WTC11 (cell line): ENCODE measurements around the gene TAF8.

Experiments used
- SMAD4 ChIP-seq: sonication (generic); formaldehyde crosslinking; IDR thresholded peaks from 2 replicates; pipeline ENCODE4 v1.8.0; 2022; ENCODE audit warnings: mild to moderate bottlenecking, missing genetic modification reagents
- TEAD4 ChIP-seq: sonication (generic); formaldehyde crosslinking; IDR thresholded peaks from 2 replicates; pipeline ENCODE4 v1.8.0; 2022; ENCODE audit warnings: mild to moderate bottlenecking, missing genetic modification reagents
- TF ChIP-seq, protein P1 (sequence below): fragments of 200-600 bp; IDR thresholded peaks from 2 replicates; pipeline ENCODE4 v1.8.0; 2022; ENCODE audit warnings: antibody characterized with exemption
- TF ChIP-seq, protein P2 (sequence below): sonication (generic); formaldehyde crosslinking; IDR thresholded peaks from 2 replicates; pipeline ENCODE4 v1.8.1; 2023; ENCODE audit warnings: mild to moderate bottlenecking, missing genetic modification reagents, moderate library complexity
- TF ChIP-seq, protein P3 (sequence below): sonication (generic); formaldehyde crosslinking; IDR thresholded peaks from 2 replicates; pipeline ENCODE4 v1.8.0; 2022; ENCODE audit warnings: mild to moderate bottlenecking, missing genetic modification reagents
- TF ChIP-seq, protein P4 (sequence below): sonication (generic); formaldehyde crosslinking; IDR thresholded peaks from 2 replicates; pipeline ENCODE4 v1.8.1; 2023; ENCODE audit warnings: mild to moderate bottlenecking, missing genetic modification reagents, moderate library complexity

DNA sequence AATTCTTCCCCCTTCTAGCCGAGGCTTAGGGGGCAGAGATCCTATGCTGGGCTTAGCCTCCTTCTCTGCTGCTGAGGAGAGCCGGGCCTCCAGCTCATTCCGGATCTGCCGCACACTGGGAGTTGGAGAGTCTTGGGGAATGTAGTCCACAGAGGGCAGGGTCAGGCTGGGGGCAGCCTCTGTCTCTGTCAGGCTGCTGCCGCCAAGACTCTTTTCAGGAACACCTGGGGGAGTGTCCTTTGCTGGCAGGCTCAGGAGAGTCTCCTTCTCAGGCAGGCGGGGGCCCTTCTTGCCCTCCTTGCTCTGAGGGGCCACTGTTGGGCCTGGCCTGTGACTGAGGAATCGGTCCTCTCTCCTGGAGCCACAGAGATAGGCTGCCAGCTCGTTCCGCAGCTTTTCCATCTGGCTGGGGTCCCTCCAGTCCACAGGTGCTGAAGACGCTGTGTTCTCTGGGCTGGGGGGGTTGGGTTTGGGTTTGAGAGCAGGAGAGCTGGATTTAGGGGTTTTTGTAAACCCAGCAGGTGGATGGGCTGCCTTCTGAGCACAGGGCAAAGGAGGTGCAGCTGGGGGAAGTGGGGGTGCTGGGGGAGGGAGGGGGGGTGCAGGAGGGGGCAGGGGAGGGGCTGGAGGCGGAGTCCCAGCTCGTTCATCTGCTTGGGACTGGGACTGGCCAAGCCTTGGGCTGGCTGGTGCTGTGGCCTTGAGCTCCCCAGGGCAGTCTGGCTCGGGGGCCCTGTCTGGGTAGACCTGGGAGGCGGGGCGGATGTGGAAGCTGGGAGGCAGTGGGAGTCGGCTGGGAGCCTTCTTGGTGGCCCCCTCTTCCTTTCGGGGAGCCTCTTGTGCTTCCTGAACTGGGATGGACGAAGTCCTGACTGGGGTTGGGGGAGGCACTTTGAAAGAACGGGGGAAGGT lies 56.0 kb downstream of the TAF8 start:
- TF ChIP-seq TEAD4 (no peak), SMAD4 (no peak)
- TF ChIP-seq, protein P1, sequence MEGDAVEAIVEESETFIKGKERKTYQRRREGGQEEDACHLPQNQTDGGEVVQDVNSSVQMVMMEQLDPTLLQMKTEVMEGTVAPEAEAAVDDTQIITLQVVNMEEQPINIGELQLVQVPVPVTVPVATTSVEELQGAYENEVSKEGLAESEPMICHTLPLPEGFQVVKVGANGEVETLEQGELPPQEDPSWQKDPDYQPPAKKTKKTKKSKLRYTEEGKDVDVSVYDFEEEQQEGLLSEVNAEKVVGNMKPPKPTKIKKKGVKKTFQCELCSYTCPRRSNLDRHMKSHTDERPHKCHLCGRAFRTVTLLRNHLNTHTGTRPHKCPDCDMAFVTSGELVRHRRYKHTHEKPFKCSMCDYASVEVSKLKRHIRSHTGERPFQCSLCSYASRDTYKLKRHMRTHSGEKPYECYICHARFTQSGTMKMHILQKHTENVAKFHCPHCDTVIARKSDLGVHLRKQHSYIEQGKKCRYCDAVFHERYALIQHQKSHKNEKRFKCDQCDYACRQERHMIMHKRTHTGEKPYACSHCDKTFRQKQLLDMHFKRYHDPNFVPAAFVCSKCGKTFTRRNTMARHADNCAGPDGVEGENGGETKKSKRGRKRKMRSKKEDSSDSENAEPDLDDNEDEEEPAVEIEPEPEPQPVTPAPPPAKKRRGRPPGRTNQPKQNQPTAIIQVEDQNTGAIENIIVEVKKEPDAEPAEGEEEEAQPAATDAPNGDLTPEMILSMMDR: no peak
- TF ChIP-seq, protein P2, sequence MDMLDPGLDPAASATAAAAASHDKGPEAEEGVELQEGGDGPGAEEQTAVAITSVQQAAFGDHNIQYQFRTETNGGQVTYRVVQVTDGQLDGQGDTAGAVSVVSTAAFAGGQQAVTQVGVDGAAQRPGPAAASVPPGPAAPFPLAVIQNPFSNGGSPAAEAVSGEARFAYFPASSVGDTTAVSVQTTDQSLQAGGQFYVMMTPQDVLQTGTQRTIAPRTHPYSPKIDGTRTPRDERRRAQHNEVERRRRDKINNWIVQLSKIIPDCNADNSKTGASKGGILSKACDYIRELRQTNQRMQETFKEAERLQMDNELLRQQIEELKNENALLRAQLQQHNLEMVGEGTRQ: no peak
- TF ChIP-seq, protein P3, sequence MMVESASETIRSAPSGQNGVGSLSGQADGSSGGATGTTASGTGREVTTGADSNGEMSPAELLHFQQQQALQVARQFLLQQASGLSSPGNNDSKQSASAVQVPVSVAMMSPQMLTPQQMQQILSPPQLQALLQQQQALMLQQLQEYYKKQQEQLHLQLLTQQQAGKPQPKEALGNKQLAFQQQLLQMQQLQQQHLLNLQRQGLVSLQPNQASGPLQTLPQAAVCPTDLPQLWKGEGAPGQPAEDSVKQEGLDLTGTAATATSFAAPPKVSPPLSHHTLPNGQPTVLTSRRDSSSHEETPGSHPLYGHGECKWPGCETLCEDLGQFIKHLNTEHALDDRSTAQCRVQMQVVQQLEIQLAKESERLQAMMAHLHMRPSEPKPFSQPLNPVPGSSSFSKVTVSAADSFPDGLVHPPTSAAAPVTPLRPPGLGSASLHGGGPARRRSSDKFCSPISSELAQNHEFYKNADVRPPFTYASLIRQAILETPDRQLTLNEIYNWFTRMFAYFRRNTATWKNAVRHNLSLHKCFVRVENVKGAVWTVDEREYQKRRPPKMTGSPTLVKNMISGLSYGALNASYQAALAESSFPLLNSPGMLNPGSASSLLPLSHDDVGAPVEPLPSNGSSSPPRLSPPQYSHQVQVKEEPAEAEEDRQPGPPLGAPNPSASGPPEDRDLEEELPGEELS (CRISPR knock-in tag): no peak
- TF ChIP-seq, protein P4, sequence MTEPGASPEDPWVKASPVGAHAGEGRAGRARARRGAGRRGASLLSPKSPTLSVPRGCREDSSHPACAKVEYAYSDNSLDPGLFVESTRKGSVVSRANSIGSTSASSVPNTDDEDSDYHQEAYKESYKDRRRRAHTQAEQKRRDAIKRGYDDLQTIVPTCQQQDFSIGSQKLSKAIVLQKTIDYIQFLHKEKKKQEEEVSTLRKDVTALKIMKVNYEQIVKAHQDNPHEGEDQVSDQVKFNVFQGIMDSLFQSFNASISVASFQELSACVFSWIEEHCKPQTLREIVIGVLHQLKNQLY: no peak
